Erythroblast (primary cell): ENCODE data around the gene APPBP2.
"Not testable (repeated sequence)": the region's sequence is repeated elsewhere in the genome, so short reads cannot be mapped to it uniquely, and the experiment has no call there.

Source experiments
- DNase-seq, 2 experiments: peaks; one replicate each; lab custom pipeline; 2025; lab: John Stamatoyannopoulos, UW
- GATA1 ChIP-seq: IDR thresholded peaks from 2 replicates; pipeline ENCODE4 v1.6.1; 2011; ENCODE audit warnings: low read depth, mild to moderate bottlenecking, control low read depth, low read length, moderate library complexity
- POLR2A ChIP-seq: IDR thresholded peaks from 2 replicates; pipeline ENCODE4 v1.6.1; 2011; ENCODE audit warnings: mild to moderate bottlenecking, low read length

The APPBP2 gene

GRCh38 chr17:60501589-60501988 is 24.5 kb downstream of the APPBP2 start:
- TF ChIP-seq POLR2A, result no peak
- no peak for TF ChIP-seq GATA1

GRCh38 chr17:60496041-60496440 is 30.0 kb downstream of the APPBP2 start:
- DNase-seq, result no peak
- TF ChIP-seq POLR2A (no peak), GATA1 (no peak)

More at GRCh38 chr17:60501589-60501988, 24.5 kb downstream of the APPBP2 start:
- DNase-seq, result no peak

GRCh38 chr17:60495260-60495659 is 30.8 kb downstream of the APPBP2 start:
- TF ChIP-seq POLR2A, result no peak
- no peak for TF ChIP-seq GATA1
- no peak for DNase-seq

- DNase-seq, result no peak
- TF ChIP-seq POLR2A (no peak), GATA1 (no peak)
These were observed 32.2 kb downstream of the APPBP2 start for GRCh38 chr17:60493847-60494321.

- DNase-seq, result no peak
- TF ChIP-seq GATA1, result no peak
- no peak for TF ChIP-seq POLR2A
These were observed 34.3 kb downstream of the APPBP2 start for GRCh38 chr17:60491771-60492170.

GRCh38 chr17:60490594-60490993 is 35.4 kb downstream of the APPBP2 start:
- not testable (repeated sequence) for DNase-seq

- DNase-seq, result no peak
- TF ChIP-seq GATA1 (no peak), POLR2A (no peak)
These were observed 44.4 kb downstream of the APPBP2 start for GRCh38 chr17:60481604-60482003.

GRCh38 chr17:60473788-60474187 is 52.3 kb downstream of the APPBP2 start:
- DNase-seq, result no peak

GRCh38 chr17:60472449-60472848 is 53.6 kb downstream of the APPBP2 start:
- no peak for DNase-seq
- TF ChIP-seq GATA1 (no peak), POLR2A (no peak)

More at GRCh38 chr17:60473788-60474187, 52.3 kb downstream of the APPBP2 start:
- TF ChIP-seq POLR2A, result no peak
- TF ChIP-seq GATA1, result no peak

- TF ChIP-seq POLR2A, result no peak
- TF ChIP-seq GATA1, result no peak
- peak in 1 of 2 experiments; percentile 15 for DNase-seq
These were observed 54.6 kb downstream of the APPBP2 start for GRCh38 chr17:60471451-60471850.

- TF ChIP-seq POLR2A (no peak), GATA1 (no peak)
- no peak for DNase-seq
These were observed 57.7 kb downstream of the APPBP2 start for GRCh38 chr17:60468371-60468770.

GRCh38 chr17:60464343-60464742 is 61.7 kb downstream of the APPBP2 start:
- DNase-seq, result no peak
- TF ChIP-seq GATA1 (no peak), POLR2A (no peak)

- TF ChIP-seq POLR2A (no peak), GATA1 (no peak)
- no peak for DNase-seq
These were observed 62.7 kb downstream of the APPBP2 start for GRCh38 chr17:60463157-60463835.

- DNase-seq, result no peak
- no peak for TF ChIP-seq GATA1
- no peak for TF ChIP-seq POLR2A
These were observed 64.5 kb downstream of the APPBP2 start for GRCh38 chr17:60461584-60461983.

GRCh38 chr17:60457148-60457547 is 68.9 kb downstream of the APPBP2 start:
- no peak for DNase-seq
- TF ChIP-seq GATA1, result no peak
- TF ChIP-seq POLR2A, result no peak

GRCh38 chr17:60455378-60455777 is 70.7 kb downstream of the APPBP2 start:
- TF ChIP-seq POLR2A (no peak), GATA1 (no peak)
- DNase-seq, result no peak
